ENCODE data around the gene TUBB6.
A peak's percentile ranks its signal among the peaks of the same experiment; 100 is the strongest.

Gene TUBB6

DNA sequence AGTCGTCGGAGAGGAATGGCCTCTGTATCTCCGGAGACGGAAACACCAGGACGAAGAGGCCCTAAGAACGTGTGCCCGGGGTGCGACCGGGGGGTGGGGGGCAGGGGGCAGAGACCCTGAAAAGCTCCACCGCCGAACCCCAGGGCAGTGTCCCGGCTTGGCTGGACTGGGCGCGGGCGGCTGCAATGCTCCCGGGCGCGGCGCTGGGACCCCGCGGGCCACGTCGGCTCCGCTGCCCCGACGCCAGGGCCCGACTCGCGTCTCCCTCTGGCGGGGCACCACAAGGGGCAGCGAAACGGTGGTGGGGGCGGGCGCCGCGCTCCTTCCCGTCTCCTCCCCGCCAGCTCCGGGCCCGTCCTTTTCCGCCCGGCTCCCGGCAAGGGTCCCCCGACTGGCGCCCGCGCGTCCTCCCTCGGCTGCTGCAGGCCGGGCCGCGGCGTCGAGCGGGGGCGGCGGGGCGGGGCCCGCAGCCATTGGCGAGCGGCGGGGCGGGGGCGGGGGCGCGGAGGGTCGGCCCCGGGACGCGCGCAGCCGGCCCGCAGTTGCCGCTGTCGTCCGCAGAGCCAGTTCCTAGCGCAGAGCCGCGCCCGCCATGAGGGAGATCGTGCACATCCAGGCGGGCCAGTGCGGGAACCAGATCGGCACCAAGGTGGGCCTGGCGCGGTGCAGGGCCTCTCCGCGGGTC, at the start of gene TUBB6:
TUBB6 (plus strand) TSS at position 541 of the 685 bp plus-strand sequence; CDS start at position 593, 52 bp downstream.
- DNase-seq: peak; percentile 89

DNA sequence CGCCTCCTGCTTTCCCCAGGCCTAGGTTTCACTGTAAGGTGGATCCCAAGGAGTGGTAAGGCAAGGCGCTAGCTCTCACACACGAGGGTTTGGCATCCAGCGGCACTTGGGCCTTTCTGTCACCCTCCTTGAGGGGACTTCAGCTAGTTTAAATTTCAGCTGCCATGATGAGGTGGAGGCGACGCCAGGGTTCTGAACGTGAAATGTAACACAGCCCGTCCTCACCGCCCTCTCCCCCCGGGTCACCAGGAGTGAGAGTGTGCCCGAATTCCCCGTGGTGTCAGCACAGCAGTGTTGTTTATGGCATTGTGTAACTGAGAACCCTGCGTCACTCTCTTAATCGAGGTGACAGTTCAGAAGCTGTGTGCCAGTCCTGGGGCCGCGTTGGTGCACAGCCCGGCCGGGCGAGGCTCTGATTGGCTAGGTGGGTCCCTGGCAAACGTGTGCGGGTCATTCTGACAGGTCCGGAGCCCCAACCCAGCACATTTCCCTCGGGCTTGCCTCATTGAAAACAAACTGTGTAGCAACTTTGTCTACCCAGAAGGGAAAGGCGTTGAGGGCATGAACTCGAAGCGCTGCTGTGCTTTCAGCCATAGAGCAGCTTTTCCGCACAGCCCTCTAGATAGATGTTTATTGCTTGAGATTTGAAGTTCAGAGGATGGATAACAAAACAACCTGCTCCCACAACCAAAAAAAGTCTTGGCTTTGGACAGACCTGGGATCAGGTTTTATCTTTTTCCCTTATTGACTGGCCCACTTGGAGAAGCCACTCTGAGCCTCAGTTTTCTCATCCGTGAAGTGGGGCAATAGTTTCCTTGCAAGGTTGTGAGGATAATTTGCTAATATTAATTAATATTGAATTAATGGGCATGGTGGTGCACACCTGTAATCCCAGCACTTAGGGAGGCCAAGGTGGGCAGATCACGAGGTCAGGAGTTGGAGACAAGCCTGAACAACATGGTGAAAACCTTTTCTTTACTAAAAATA, 49.0 kb upstream of the TUBB6 start:
- DNase-seq: no peak

DNA sequence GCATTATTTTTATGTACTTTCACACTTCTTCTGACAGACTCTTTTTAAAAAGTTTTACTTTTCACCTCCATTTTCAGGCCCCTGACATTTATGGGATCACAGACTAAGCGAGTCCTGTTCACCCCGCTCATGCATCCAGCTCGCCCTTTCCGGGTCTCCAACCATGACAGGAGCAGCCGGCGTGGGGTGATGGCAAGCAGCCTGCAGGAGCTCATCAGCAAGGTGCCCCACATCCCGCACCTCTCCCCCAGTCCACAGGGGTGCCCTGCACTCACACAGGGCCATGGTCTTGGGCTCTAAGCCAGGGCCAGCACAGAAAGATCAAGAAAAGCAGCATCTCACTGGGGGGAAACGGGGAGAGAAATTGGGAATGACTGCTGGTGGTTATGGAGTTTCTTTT, 45.3 kb upstream of the TUBB6 start:
- no peak for DNase-seq

DNA sequence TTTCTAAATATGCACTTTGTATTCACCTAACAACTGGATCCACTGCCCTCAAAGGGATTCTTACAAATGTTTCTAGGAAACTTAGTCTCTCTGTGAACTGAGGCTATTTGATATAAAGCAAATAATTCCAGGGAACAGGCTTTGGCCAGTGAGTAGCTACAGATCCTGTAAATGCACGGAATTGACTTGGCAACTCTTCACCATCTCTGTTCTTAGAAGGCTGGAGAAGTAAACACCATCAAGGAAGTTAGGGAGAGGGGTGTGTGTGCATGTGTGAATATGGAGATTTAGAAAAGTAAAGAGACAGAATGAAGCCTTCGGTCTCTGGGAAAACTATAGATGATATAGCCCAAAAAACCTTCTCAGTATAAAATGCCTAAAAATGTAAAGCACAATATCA, 43.2 kb upstream of the TUBB6 start:
- no peak for DNase-seq

DNA sequence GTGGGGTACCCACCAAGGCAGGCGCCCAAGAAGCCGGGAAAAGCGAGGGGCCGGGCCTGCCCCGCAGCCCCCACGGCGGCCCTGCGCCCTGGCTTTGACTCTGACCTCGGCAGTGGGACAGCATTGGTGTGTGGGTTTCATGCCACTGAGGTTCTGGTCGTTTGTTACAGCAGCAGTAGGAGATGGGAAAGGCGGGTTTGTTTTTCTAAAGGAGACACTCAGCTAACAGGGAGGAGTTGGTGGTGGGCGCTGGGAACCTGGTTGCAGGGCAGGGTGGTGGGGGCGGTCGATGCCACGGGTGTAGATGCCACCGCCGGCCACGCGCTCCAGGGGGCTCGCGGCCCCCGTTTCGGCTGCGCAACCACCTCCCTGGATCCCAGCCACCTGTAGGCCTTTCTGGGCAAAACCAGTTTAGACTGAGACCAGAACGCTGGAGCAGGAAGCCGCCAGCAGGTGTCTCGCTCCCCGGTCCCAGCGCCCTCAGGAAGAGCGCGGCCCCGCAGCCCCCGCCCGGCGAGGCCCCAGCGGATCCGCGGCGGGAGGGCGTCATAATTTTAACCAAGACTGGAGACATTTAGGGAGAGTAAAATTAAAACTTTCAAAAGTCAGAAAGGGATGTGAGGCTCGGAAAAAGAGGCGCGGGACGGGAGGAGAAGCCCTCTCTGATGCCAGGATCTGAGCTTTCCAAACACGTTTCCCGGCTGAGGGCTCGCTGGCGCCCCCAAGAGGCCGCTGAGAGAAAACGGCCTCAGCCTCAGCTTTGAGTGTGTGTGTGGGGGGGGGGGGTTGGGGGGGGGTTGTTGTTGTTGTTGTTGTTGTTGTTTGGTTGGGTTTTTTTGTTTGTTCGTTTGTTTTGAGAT, 36.4 kb upstream of the TUBB6 start:
- peak; percentile 90 for DNase-seq

DNA sequence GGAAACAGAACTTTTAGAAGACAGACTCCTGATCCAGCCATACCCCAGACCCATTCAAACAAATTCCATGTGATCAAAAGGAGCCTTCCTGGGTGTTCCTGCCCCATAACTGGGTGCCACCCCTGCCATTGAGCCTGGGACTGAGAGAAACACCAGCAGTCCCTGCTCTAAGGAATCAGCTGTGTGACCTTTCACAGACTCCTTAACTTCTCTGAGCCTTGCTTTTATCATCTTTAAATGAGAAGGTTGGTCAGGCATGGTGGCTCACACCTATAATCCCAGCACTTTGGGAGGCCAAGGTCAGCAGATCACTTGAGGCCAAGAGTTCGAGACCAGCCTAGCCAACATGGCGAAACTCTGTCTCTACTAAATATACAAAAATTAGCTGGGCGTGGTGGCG, 33.2 kb upstream of the TUBB6 start:
- no peak for DNase-seq

DNA sequence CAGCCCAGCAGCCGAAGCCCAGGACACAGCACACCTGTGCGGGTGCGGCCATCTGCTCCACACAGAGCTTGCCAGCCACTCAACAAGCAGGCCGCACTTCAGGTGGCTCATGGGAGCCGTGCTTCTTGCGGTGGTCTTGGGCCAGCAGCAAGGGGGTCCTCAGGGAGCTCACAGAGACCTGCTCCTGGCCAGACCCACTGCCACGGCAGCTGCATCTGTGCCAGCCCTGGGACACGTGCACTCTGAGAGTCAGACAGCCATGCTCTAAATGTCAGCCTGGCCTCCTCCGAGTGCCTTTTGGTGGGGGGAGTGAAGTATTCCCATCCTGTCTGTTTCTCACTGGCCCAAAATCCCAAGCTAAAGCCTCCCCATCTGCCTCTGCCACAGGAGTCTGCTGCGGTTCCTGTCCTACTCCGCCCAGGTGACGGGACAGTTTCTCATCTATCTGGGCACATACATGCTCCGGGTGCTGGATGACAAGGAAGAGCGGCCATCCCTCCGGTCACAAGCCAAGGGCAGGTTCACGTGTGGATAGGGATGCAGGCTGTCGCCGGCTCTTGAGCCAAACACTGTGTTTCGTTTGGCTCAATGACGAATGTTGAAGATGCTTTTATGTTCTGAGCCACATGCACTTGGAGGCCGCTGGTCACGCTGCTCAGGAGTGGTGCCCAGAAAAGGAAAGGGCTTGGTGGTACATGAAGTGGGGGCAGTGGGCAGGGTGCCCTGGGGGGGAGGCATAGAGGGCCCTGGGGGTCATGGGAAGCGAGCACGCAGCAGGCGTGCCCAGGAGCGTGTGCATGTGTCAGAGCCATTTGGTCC, 31.1 kb upstream of the TUBB6 start:
- no peak for DNase-seq

DNA sequence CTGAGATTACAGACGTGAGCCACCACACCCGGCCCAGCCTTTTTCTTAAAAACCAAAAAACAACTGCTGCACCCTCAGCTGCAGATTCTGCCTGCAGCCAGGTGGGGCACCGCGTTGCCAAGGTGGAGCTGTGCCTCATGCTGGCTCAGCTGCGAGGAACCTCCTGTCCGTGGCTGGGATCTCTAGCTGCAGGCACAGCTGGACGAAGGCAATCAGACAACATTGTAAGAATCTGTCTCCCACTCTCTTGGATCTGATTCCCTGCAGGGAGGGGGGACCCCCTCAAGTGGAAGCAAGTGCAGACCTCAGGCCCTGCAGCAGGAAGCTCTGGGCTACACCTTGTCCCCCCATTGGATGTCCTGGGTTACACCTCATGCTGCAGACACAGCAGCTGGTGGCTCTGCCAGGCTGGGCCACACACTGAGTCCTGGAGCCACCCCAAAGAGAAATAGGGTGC, 29.8 kb upstream of the TUBB6 start:
- no peak for DNase-seq

DNA sequence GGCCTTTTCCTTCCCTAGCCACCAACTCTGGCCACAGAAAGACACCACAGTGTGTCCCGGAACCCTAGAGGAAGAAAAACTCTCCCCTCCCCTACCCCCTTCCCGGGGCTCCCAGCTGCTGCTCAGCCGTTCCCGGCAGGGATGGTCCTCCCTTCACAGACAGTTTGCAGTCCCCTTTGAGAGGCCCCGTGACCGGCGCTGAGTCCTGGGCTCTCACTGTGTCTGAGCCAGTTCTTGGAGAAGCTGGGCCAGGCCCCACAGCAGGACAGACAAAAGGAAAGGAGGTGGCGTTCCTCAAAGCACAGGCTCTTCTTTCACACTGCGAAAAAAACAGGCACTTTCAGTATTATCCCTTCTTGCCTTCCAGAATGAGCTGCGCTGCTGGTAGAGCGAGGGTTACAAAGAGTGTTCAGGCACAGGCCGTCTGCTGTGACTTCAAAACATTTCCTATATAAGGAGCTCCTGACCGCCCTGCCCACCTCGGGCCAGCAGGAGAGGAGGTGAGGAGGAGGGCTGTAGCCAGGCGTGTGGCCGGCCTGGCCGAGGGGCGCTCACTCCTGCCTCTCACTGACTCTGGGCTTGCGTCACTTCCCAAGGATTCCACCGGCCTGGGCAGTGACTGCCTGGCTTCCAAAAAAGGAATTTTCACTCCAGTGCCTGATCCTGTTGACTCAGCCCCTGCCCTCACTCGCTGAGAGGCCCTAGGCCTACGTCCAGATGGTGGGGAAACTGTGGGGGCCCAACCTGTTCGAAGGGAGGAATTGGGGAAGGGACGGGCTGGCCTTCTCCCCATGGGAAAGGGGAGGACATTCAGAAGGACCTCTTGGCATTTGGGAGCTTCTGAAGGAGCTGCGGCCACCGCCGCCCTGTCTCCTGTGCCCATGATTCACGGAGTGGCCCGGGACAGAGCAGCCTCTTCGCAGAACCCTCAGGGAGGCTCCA, 29.0 kb upstream of the TUBB6 start:
- DNase-seq: peak; percentile 85

DNA sequence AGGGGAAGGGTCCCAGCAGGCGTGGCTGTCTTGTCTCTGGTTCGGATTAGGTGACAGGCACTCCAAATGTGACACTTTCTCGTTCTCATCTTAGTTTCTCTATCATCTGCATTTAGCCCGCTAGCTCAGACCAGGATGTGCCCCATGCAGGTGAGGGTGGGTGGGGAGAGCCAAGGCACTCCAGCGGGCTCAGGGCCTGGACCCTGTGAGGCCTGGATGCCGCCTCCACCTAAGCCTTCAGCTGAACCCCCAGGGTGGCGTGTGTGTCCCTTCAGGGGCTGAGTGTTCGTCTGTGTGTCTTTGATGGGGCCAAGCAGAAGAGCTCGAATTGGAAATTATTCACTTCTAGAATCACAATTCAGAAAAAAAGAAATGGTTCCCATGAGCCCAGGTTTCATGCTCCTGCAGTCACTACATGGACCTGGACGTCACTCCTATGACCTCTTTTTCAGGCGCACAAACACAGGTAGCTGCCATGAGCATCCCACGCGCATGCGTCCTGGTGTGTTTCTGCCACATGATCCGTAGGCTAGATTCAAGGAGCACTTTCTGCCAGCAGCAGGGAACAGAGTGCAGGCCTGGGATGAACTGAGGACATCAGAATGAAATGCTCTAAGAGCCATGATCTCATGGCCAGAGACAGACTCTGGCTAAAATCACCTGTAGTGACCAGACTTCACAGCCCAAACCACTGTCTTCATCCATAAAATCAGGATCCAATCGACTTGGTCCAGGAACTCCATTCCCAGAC, 28.1 kb upstream of the TUBB6 start:
- no peak for DNase-seq

DNA sequence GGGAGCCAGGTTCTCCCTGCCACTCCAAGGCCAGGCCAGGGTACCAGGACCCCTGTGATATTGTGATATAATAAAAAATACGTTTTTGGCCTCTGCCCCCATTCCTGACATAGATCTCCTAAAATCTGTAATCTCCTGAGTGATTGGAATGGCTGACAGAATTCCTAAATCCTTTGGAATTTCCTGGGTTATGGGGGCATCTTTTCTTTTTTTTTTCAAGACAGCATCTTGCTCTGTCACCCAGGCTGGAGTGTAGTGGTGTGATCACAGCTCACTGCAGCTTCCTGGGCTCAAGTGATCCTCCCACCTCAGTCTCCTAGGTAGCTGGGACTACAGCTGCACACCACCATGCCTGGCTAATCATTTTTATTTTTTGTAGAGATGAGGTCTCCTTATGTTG, 26.2 kb upstream of the TUBB6 start:
- no peak for DNase-seq

DNA sequence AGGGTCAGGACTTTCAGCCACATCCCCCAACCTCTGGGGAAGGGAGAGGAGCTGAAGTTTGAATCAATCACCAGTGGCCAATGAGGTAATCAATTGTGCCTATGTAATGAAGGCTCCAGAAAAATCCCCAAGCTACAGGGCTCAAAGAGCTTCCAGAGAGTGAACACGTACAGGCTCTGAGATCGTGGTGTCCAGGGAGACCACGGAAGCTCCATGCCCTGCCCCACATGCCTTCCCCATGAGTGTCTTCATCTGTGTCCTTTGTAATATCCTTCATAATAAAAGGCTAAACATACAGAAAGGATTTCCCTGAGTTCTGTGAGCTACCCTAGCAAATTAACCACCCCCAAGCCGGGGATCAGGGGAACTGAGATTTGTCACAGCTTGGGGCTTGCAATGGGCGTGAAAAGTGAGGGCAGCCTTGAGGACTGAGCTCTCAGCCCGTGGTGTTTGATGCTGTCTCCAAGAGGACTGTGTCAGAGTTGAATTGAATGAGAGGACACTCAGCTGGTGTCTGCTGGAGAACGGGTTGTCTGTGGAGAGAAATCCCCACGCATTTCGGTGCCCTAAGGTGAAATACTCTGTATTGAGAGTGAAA, 25.5 kb upstream of the TUBB6 start:
- no peak for DNase-seq

DNA sequence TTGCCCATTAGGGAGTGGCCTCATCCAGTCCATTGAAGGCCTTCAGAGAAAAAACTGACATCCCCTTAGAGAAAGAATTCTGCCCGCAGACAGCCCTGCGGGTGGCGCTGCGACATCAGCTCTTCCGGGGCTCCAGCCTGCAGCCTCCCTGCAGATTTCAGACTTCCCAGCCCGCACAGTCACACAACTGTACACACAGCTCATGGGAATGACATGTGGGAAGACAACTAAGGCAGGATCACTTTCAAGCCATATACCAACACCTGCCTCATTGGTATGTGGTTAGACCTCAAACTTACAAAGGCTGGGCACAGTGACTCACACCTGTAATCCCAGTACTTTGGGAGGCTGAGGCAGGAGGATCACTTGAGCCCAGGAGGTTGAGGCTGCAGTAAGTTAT, 24.8 kb upstream of the TUBB6 start:
- no peak for DNase-seq

DNA sequence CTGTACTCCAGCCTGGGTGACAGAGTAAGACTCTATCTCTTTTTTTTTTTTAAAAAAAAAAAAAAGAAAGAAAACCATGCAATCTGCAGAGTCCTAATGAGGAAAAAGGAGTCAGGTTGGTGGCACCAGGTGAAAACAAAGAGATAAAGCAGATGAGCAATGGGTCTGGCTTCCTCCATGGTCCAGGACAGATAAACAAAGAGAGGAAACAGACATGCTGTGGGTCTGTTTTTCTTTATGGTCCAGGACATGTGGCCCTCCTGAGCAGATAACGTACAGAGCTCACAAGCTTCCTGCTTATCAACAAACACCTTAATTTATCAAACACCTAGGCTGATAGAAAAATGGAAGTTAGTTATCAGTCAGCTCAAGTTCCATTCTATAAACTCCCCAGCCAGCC, 24.4 kb upstream of the TUBB6 start:
- no peak for DNase-seq

DNA sequence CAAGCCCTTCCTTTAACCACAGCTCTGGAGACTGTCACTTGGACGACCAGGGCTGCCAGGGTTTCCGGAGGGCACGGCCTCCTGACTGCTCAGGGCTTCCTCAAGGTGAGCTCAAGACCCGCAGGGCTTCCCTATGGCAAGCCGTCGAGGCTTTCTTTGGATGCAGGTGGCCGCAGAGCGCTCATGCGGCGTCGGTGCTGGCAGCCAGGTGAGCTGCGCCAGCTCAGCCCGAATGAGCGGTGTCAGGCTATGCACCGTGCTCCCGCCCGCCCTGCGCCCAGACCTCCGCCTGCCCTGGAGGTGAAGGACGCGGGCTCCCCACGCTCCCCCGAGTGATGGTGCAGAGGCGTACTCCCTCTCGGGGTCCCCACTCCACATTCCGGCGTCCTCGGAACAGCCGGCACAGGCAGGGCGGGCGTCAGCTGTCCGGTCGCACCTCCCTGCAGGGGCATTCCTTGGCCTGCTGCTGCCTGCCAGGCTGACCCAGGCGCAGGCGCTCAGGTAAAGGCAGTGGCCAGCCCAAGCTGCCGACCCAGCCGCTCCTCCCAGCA, 20.8 kb upstream of the TUBB6 start:
- DNase-seq: no peak

DNA sequence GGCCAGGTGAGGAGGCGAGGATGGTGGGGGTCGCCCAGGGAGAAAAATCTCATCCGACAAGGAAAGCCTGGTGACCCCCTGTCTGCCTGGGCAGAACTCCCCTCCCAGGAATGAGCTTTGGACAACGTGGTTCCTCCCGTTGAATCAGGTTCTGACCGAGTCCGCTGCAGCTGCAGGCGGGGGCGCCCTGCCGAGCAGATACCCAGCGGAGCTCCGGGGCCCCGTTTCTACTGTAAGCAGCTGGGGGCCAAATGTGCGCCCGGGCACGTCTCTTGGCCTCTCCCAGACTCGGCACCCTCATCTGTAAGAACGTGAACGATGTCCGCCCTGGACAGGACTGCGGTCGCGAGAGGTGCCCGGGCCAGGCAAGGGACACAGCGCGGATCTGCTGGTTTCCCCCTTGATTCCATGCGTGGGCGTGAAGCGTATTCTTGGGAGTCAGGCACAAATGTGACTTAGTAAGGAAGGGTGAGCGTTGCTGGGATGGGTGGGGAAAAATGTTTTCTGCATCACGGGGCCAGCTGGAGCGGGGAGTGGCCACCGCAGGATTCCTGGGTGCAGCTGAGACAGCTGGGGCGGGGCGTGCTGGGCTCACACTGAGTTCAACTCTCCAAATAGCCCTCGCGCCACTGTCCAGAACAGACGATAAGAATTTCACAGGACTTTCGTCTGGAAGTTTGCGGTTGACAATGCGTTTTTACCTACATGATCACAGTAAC, 20.2 kb upstream of the TUBB6 start:
- DNase-seq: peak; percentile 82

DNA sequence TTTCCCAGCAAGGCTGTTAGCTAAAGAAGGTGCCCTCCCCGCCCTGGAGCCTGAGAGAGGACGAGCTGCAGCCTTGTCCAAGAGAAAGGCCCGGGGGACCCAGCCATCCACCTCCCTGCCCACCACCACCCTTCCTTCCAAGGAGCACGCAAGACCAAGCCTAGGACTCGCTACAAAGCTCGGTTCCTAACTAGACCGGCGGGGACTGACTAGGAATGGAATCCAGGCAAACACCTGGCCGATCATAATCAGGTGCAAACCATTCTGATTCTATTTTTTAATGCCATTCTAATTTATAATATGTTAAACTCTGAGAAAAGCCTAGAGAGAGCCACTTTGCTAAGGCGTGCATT, 19.7 kb upstream of the TUBB6 start:
- DNase-seq: no peak

DNA sequence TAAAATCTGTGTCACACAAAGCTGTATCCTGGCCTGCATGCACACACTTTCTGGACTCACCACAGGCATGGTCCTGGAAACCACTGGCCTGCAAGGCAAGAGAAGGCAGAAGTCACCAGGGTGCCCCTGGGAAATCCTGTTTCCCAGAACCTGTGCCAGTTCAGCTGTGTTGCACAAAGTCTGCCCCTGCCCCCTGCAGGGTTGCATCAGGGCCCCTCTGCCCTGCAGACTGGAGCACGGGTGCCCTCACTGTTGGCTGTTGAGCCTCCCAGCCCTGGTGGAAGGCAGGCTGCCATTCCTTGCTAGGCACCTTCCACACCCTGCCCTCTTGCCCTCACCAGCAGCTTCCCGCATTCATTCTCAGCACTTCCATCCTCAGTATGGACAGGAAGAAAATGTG, 18.0 kb upstream of the TUBB6 start:
- no peak for DNase-seq

DNA sequence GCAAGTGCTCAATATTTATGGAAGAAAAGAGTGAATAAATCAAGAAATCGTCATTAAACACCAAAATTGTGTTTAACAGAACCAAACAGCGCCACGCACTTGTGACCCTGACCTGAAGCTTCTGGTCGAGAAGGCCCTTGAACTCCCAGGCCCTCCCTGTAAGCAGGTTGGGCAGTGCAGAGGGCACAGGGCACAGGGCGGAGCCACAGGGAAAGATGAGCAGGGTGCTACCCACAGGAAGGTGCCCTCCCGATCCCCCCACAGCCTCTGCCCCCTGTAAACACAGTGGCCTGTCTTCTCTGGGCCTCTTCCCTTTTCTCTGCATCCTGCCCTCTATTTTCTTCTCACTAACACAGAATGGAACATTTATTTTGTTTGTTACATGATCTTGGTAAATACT, 16.9 kb upstream of the TUBB6 start:
- DNase-seq: no peak

All from right forelimb (tissue), 1 donor.